Ammon's horn (tissue), 1 donor: ENCODE data around the gene CHD5.
A peak's percentile ranks its signal among the peaks of the same experiment; 100 is the strongest.
"Not testable (repeated sequence)": the region's sequence is repeated elsewhere in the genome, so short reads cannot be mapped to it uniquely, and the experiment has no call there.

Experiments
- DNase-seq: peaks from one replicate; pipeline ENCODE4 v3.0.0-alpha.2; 2016; ENCODE audit warnings: low spot score

The CHD5 gene

DNA sequence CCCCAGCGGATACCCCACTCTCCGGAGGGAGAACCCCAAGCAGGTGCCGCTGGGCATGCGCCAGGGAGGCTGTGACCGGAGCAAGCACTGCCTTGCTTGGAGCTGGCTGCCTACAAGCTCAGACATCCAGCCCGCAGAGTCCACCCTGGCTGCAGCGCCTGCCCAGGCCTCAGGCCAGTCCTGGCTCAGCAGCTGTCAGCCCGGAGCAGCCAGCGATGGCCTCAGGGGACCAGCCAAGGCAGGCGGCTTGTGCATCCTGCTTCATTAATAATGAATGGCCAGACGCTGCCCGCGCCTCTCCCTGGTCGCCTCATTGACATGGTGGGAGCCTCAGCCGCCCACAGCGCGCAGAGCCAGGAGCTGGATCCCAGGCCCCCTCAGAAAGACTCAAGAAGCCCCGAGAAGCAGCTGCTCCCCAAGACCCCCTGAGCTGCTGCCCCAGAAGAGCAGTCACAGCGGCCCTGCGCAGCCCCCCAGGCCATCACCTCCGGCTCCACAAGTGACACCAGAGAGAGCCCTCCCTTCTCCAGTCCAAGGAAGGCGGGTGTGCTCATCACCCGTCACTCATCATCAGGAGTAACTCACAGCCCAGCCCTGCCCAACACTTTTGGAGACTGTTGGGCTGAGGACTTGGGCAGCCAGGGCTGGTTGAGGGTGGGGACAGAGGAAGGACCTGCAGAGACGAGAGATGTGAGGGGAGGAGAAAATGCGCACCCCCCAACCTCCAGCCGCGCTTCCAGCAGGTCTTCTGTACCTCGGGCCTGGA is 114.8 kb downstream of the CHD5 start:
- no peak for DNase-seq

DNA sequence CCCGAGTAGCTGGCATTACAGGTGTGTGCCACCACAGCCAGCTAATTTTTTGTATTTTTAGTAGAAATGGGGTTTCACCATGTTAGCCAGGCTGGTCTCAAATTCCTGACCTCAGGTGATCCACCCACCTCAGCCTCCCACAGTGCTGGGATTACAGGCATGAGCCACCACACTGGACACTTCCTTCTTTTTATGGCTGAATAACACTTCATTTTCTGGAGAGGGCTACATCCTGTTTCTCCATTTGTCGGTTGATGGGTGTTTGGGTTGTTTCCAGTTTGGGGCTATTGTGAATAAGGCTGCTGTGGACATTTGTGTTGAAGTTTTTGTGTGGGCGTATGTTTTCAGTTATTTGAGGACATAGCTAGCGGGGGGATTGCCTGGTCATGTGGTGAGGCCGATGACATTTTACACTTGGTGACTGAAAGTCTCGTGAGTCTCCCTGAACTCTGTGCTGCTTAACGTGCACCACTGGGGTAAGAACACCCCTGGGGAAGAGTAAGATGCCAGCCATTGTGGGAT is 116.5 kb downstream of the CHD5 start:
- not testable (repeated sequence) for DNase-seq

DNA sequence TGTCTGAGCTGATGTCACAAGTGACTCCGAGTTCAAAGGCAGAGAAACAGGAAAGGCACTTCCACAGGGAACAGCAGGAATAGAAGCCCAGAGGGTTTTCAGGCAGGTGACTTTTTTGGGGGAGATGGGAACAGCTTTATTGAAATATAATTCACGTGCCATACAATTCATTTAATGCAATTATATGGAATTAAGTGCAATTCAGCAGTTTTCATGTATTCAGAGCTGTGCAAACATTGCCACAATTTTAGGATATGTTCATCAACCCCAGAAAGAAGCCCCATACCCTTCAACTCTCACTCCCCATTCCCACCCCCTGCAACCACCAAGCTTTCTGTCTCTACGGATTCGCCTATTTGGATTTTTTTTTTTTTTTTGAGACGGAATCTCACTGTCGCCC is 117.5 kb downstream of the CHD5 start:
- DNase-seq, result no peak

DNA sequence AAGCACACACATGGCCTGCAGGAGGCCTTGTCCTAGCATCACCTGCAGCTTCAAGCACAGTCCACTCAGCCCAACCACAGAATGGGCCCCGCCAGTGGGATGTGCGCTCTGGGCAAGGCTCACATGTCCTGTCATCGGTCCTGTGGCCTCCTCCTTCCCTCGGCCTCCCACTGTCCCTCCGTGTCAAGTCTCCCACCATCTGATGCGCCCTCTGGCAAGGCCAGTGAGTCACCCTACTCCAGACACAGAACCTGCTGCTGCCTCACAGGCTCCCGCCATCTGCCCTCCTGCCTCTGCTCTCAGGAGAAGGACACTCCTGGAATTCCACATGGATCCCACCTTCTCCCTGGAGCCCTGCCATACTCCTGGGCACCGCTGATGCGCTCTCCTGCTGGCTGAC is 120.3 kb downstream of the CHD5 start:
- no peak for DNase-seq

DNA sequence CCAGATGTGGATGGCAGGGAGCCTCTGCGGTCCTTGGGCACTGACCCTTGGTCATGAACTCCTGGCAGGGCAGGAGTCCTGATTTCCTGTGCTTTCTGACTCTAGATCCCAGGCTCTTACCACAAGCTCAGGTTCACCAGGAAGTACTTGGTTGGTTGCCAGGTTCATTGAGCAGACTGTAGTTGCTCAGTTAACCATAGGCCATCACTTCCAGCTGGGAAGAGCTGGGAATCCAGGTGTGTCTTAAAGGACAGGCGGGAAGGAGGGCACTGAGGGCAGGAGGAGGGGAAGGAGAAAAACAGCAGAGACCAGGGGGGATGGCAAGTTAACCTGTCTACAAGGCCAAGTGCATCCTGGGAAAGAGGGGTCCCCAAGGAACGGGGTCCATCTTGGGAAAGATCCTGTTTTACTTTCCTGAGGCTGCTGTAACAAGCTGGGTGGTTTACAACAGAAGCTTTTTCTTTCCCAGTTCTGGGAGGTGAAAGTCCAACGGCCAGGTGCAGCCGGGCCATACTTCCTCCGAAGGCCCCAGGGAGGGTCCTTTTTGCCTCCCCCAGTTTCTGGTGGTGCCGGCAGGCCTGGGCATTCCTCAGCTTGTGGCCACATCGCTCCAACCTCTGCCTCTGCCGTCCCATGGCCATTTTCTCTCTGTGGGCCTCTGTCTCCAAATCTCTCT is 122.8 kb downstream of the CHD5 start:
- DNase-seq, result no peak

DNA sequence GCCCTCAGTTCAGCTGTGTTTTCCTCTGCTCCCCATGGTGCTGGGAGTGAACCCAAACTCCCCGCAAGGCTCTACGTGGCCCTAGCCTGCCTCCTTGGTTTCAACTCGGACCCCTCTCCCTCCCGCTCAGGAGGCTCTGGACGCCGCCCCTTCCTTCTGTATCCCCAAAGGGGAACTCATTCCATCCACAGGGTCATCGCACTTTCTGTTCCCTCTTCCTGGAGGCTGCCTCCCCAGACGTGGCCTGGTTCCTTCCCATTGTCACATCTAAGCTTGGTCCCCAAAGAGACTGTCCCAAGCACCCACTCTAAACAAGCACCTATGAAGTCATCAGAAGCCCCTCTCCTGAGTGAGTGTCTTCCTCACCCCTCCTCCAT is 123.6 kb downstream of the CHD5 start:
- DNase-seq, result peak; percentile 53

DNA sequence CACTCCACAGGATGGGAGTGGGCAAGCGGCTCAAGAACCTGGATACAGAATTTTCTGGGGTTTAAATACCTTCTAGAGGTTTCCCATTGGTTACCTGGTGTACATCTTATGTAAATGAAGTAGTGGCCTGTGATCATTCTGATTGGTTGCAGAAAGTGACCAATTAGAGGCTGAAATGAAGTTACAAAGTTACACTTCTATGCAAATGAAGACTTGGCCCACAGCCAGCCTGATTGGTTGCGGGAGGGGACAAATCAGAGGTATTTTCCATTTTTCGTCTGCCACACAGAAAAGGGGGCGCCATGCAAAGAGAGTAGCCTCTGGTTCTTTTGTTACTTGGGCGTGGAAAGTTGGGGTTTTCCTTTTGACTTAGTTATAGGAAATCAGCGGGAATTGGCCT is 125.5 kb downstream of the CHD5 start:
- DNase-seq, result no peak

DNA sequence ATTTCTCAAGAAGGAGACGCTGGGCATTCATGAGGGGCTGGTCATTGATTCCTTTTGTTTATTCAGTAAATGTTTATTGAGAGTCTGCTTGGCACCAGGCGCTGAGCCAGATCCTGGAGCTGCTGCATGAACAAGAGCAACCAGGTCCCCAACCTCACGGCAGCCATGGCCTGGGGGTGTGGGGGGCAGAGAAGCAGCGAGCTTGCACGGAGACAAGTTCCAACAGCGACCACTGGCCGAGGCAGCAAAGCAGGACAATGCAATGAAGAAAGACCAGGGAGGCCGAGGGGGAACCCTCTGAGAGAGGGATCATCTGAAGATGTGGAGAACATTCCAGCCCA is 126.9 kb downstream of the CHD5 start:
- no peak for DNase-seq

- DNase-seq, result peak; percentile 68
Measured at GRCh38 chr1:6052543-6053205, 127.4 kb downstream of the CHD5 start.
